PC-3 (cell line): Measurements from ENCODE around the gene FARS2. TPM values are rescaled to one million over a fixed set of nuclear protein-coding genes. Genes with fewer than 3 reads are reported as not detected.

Experiments
- ATAC-seq: fragments of 200-7000 bp; cut with Tn5 transposase; 2 replicates; pipeline ENCODE4 v1.9.1; 2020; ENCODE audit warnings: mild to moderate bottlenecking, moderate library complexity
- BruUV-seq: library from RNA; stranded (reverse); fragments of 400-500 nt; replicated peaks from 2 replicates; lab custom pipeline; 2021; lab: Mats Ljungman, UMichigan
- CTCF ChIA-PET: fragments of 300-600 bp; sonication (Branson Sonifier 250); formaldehyde crosslinking; loops from one replicate; lab custom pipeline; 2022; ENCODE audit warnings: antibody characterized with exemption; lab: Charles Lee
- POLR2A ChIA-PET: fragments of 300-600 bp; sonication (Branson Sonifier 250); formaldehyde crosslinking; loops from one replicate; lab custom pipeline; 2022; ENCODE audit warnings: antibody characterized with exemption; ENCODE audit not compliant: unreplicated experiment; lab: Charles Lee
- DNase-seq: peaks from one replicate; pipeline ENCODE4 v3.0.0-alpha.2; 2015
- H2AFZ ChIP-seq: fragments of 300-600 bp; sonication (generic); 2 replicates; pipeline ENCODE4 v1.6.0; 2016; ENCODE audit warnings: antibody characterized with exemption, low read length
- H3F3A ChIP-seq: fragments of 300-600 bp; sonication (generic); one replicate; pipeline ENCODE4 v1.6.0; 2017; ENCODE audit warnings: antibody characterized with exemption, low read length, control low read depth, mild to moderate bottlenecking; ENCODE audit not compliant: unreplicated experiment
- H3K27ac ChIP-seq: fragments of 300-600 bp; sonication (generic); 2 replicates; pipeline ENCODE4 v1.5.1; 2016; ENCODE audit warnings: mild to moderate bottlenecking, low read length
- H3K27me3 ChIP-seq: fragments of 300-600 bp; sonication (generic); 2 replicates; pipeline ENCODE4 v1.6.1; 2016; ENCODE audit warnings: low read length, mixed read lengths
- H3K36me3 ChIP-seq: fragments of 300-600 bp; sonication (generic); 2 replicates; pipeline ENCODE4 v1.6.1; 2016; ENCODE audit warnings: low read depth, mixed run types, low read length, mixed read lengths
- H3K4me1 ChIP-seq: fragments of 300-600 bp; sonication (generic); 2 replicates; pipeline ENCODE4 v1.5.1; 2016; ENCODE audit warnings: low read length; ENCODE audit not compliant: insufficient read depth
- H3K4me2 ChIP-seq: fragments of 300-600 bp; sonication (generic); 2 replicates; pipeline ENCODE4 v1.6.0; 2016; ENCODE audit warnings: low read length
- H3K4me3 ChIP-seq: fragments of 300-600 bp; sonication (generic); 2 replicates; pipeline ENCODE4 v1.5.1; 2016; ENCODE audit warnings: mild to moderate bottlenecking, low read length, mixed read lengths
- H3K79me2 ChIP-seq: fragments of 300-600 bp; sonication (generic); 2 replicates; pipeline ENCODE4 v1.6.1; 2017; ENCODE audit warnings: low read length, mixed read lengths
- H3K9ac ChIP-seq: fragments of 300-600 bp; sonication (generic); 2 replicates; pipeline ENCODE4 v1.6.0; 2016; ENCODE audit warnings: mild to moderate bottlenecking, low read length
- H3K9me2 ChIP-seq: fragments of 300-600 bp; sonication (generic); replicated peaks from 2 replicates; pipeline ENCODE4 v1.6.1; 2016; ENCODE audit warnings: mixed run types, low read length, mixed read lengths
- H3K9me3 ChIP-seq: fragments of 300-600 bp; sonication (generic); 2 replicates; pipeline ENCODE4 v1.6.1; 2016; ENCODE audit warnings: low read length, mixed read lengths
- H4K20me1 ChIP-seq: fragments of 300-600 bp; sonication (generic); 2 replicates; pipeline ENCODE4 v1.6.1; 2016; ENCODE audit warnings: low read length, mixed read lengths
- EZH2 ChIP-seq: fragments of 300-600 bp; sonication (generic); IDR thresholded peaks from one replicate; pipeline ENCODE4 v1.6.1; 2017; ENCODE audit warnings: antibody characterized with exemption, mild to moderate bottlenecking, low read length; ENCODE audit not compliant: unreplicated experiment
- EZH2phosphoT487 ChIP-seq: fragments of 300-600 bp; sonication (generic); IDR thresholded peaks from 2 replicates; pipeline ENCODE4 v1.6.1; 2018; ENCODE audit warnings: mild to moderate bottlenecking, antibody characterized with exemption, low read length, borderline replicate concordance
- intact Hi-C: fragments of 100-400 bp; cut with micrococcal nuclease; formaldehyde crosslinking; loops from 2 replicates; pipeline ENCODE4 v1.9.0; 2023
- total RNA-seq: library from RNA; depleted of rRNA; stranded (reverse); fragments of >200 nt; gene quantifications from 2 replicates; pipeline ENCODE4 v1.2.3, GENCODE V29; 2014
- TF ChIP-seq, protein P1 (sequence below): fragments of 300-600 bp; sonication (generic); conservative IDR thresholded peaks from 2 replicates; pipeline ENCODE4 v1.5.1; 2017; ENCODE audit warnings: antibody characterized with exemption, low read depth, mild to moderate bottlenecking, low read length

FARS2 gene
- total RNA-seq, 1 experiment from 2014 or later, result 23.0 TPM

- no peaks in the 10 kb centered on the region for H3K36me3 ChIP-seq
- intact Hi-C loops, result no loop called here
- no peak for ATAC-seq
- H4K20me1 ChIP-seq, result no peaks in the 10 kb centered on the region
- BruUV-seq, result no TSS peak
- ChIA-PET CTCF (no interaction called here), POLR2A (no interaction called here)
- no peak overlapping the region for H3K9ac ChIP-seq
- H3K9me2 ChIP-seq, result no peaks in the 10 kb centered on the region
- H2AFZ ChIP-seq, result no peak overlapping the region
- no peaks in the 10 kb centered on the region for H3F3A ChIP-seq
- no peaks in the 10 kb centered on the region for H3K9me3 ChIP-seq
- H3K4me2 ChIP-seq, result no peak overlapping the region
- H3K27ac ChIP-seq, result no peak overlapping the region
- no peaks in the 10 kb centered on the region for H3K79me2 ChIP-seq
- H3K27me3 ChIP-seq, result no peaks in the 10 kb centered on the region
- no peak overlapping the region for H3K4me3 ChIP-seq
- no peak for DNase-seq
- H3K4me1 ChIP-seq, result peaks cover 4% of the 10 kb centered on the region
- TF ChIP-seq EZH2 (no peak), EZH2phosphoT487 (no peak)
- TF ChIP-seq, protein P1, sequence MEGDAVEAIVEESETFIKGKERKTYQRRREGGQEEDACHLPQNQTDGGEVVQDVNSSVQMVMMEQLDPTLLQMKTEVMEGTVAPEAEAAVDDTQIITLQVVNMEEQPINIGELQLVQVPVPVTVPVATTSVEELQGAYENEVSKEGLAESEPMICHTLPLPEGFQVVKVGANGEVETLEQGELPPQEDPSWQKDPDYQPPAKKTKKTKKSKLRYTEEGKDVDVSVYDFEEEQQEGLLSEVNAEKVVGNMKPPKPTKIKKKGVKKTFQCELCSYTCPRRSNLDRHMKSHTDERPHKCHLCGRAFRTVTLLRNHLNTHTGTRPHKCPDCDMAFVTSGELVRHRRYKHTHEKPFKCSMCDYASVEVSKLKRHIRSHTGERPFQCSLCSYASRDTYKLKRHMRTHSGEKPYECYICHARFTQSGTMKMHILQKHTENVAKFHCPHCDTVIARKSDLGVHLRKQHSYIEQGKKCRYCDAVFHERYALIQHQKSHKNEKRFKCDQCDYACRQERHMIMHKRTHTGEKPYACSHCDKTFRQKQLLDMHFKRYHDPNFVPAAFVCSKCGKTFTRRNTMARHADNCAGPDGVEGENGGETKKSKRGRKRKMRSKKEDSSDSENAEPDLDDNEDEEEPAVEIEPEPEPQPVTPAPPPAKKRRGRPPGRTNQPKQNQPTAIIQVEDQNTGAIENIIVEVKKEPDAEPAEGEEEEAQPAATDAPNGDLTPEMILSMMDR, result no peak
Measured at GRCh38 chr6:5447921-5448320, 186.6 kb downstream of the FARS2 start.

GRCh38 chr6:5450073-5450472, 188.8 kb downstream of the FARS2 start:
- no peak overlapping the region for H2AFZ ChIP-seq
- H3K36me3 ChIP-seq, result no peaks in the 10 kb centered on the region
- no peaks in the 10 kb centered on the region for H3K79me2 ChIP-seq
- H3K4me3 ChIP-seq, result no peak overlapping the region
- H3F3A ChIP-seq, result no peaks in the 10 kb centered on the region
- ATAC-seq (no peak), DNase-seq (no peak)
- BruUV-seq, result no TSS peak
- H3K9ac ChIP-seq, result no peak overlapping the region
- TF ChIP-seq EZH2phosphoT487, result no peak
- TF ChIP-seq, protein P1, result no peak
- TF ChIP-seq EZH2, result no peak
- no peaks in the 10 kb centered on the region for H3K9me3 ChIP-seq
- H4K20me1 ChIP-seq, result no peaks in the 10 kb centered on the region
- H3K27me3 ChIP-seq, result no peaks in the 10 kb centered on the region
- ChIA-PET CTCF (no interaction called here), POLR2A (interaction anchor here (0.6 kb wide), 1 partner anchor 250 kb away, joined by 6 read pairs; no protein-coding TSS in a partner anchor)
- no peak overlapping the region for H3K4me2 ChIP-seq
- intact Hi-C loops, result no loop called here
- no peaks in the 10 kb centered on the region for H3K9me2 ChIP-seq
- H3K27ac ChIP-seq, result no peak overlapping the region
- peaks cover 10% of the 10 kb centered on the region for H3K4me1 ChIP-seq

DNA sequence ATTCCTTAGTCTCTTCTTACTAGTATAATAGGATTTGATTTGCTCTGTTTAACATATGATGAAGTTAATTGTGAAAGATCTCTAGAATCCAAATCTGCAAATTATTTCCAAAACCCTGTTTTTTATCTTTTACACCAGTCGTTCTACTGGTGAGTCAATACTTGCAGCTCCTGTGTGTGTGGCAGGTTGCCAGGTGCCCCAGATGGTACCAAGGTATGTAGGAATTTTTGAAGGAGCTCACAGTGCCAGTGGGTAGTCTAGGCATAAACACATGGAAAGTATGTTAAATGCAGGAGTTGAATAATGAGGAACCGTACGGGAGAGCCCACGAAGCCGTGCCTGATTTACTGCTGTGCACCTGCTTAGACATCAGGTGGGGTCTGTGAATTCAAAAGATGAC, 192.2 kb downstream of the FARS2 start:
- TF ChIP-seq EZH2phosphoT487 (no peak), EZH2 (no peak)
- TF ChIP-seq, protein P1, result no peak
- no peak overlapping the region for H3K27ac ChIP-seq
- H3F3A ChIP-seq, result no peaks in the 10 kb centered on the region
- CTCF ChIA-PET, result interaction anchor here (0.5 to 1.1 kb wide), 3 partner anchors 18 to 67 kb away, joined by 3 to 4 read pairs (median 3); no protein-coding TSS in a partner anchor
- no peaks in the 10 kb centered on the region for H3K36me3 ChIP-seq
- ATAC-seq (no peak), DNase-seq (peak; percentile 57)
- POLR2A ChIA-PET, result no interaction called here
- no peaks in the 10 kb centered on the region for H3K27me3 ChIP-seq
- H3K79me2 ChIP-seq, result no peaks in the 10 kb centered on the region
- no TSS peak for BruUV-seq
- H3K4me2 ChIP-seq, result no peak overlapping the region
- no peak overlapping the region for H3K4me3 ChIP-seq
- no peak overlapping the region for H2AFZ ChIP-seq
- H4K20me1 ChIP-seq, result no peaks in the 10 kb centered on the region
- no peaks in the 10 kb centered on the region for H3K9me2 ChIP-seq
- intact Hi-C loops, result no loop called here
- no peak overlapping the region for H3K9ac ChIP-seq
- peaks cover 29% of the 10 kb centered on the region for H3K4me1 ChIP-seq
- H3K9me3 ChIP-seq, result no peaks in the 10 kb centered on the region
